KMS-11 (cell line): ENCODE data around the gene NLRP9.

Source experiments
- H2AFZ ChIP-seq: fragments of 200-600 bp; sonication (generic); 2 replicates; pipeline ENCODE4 v1.6.1; 2016; ENCODE audit warnings: antibody characterized with exemption, mixed run types, low read depth
- H3K27ac ChIP-seq: fragments of 200-600 bp; sonication (generic); 2 replicates; pipeline ENCODE4 v1.6.1; 2016; ENCODE audit warnings: mild to moderate bottlenecking, mixed run types
- H3K27me3 ChIP-seq: fragments of 200-600 bp; sonication (generic); 2 replicates; pipeline ENCODE4 v1.6.1; 2017; ENCODE audit warnings: mild to moderate bottlenecking, low read depth, mixed run types, moderate library complexity; ENCODE audit not compliant: insufficient read depth
- H3K36me3 ChIP-seq: fragments of 200-600 bp; sonication (generic); 2 replicates; pipeline ENCODE4 v1.6.1; 2017; ENCODE audit warnings: mild to moderate bottlenecking, mixed run types; ENCODE audit not compliant: insufficient read depth
- H3K4me1 ChIP-seq: fragments of 200-600 bp; sonication (generic); 2 replicates; pipeline ENCODE4 v1.6.1; 2016; ENCODE audit warnings: mild to moderate bottlenecking, low read depth, mixed run types; ENCODE audit not compliant: poor library complexity, severe bottlenecking
- H3K4me2 ChIP-seq: fragments of 200-600 bp; sonication (generic); 2 replicates; pipeline ENCODE4 v1.7.0; 2016; ENCODE audit warnings: mild to moderate bottlenecking, mixed run types
- H3K4me3 ChIP-seq: fragments of 200-600 bp; sonication (generic); IDR thresholded peaks from 2 replicates; pipeline ENCODE4 v1.6.1; 2017; ENCODE audit warnings: low read depth, low read length, mixed read lengths; ENCODE audit not compliant: insufficient read depth
- H3K79me2 ChIP-seq: fragments of 200-600 bp; sonication (generic); 2 replicates; pipeline ENCODE4 v1.6.1; 2016; ENCODE audit warnings: low read depth, mixed run types; ENCODE audit not compliant: insufficient read depth
- H3K9ac ChIP-seq: fragments of 200-600 bp; sonication (generic); 2 replicates; pipeline ENCODE4 v1.6.1; 2016; ENCODE audit warnings: mild to moderate bottlenecking, mixed run types
- H4K20me1 ChIP-seq: fragments of 200-600 bp; sonication (generic); 2 replicates; pipeline ENCODE4 v1.6.1; 2016; ENCODE audit warnings: mild to moderate bottlenecking, mixed run types; ENCODE audit not compliant: insufficient read depth
- TF ChIP-seq, protein P1 (sequence below): fragments of 200-600 bp; sonication (generic); conservative IDR thresholded peaks from 2 replicates; pipeline ENCODE4 v1.6.1; 2017; ENCODE audit warnings: low read depth, mild to moderate bottlenecking, antibody characterized with exemption, low read length, moderate library complexity, mixed read lengths

Gene NLRP9

DNA sequence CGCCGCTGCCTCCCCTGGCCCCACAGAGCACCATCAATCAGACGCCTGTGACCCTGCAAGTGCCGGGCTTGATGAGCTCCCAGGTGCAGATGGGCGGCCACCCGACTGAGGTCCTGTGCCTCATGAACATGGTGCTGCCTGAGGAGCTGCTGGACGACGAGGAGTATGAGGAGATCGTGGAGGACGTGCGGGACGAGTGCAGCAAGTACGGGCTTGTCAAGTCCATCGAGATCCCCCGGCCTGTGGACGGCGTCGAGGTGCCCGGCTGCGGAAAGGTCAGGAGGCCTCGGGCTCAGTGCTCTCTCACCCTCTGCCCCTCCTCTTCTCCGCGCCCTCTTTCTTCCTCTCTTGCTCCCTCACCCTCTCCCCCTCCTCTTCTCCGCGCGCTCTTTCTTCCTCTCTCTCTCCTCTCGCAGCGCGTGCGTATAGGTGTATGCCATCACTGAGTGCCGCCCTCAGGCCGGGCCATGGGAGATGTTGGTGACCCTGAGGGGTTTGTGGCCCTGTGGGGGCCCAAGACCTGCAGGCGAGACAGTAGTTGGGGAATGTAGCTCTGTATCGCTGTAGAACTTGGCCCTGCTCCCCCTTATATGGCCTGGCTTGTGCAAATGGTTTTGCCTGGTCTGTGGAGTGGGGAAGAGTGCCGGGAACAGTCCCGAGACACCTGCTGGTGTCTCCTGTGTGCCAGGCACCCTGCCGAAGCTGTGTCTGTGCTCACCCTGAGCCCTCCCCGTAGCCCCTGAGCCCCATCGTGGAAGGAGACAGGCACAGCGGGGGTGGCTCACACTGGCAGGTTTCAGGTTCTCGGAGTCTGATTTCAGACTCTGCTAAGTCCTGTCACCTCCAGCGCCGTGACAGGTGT, 68.6 kb downstream of the NLRP9 start:
- Histone ChIP-seq H3K27me3 (no peaks in the 10 kb centered on the region), H3K4me3 (no peak overlapping the region), H3K4me1 (peaks cover 3% of the 10 kb centered on the region), H3K27ac (no peak overlapping the region), H2AFZ (no peak overlapping the region), H3K9ac (no peak overlapping the region), H3K4me2 (no peak overlapping the region), H3K79me2 (peaks cover 79% of the 10 kb centered on the region), H3K36me3 (no peaks in the 10 kb centered on the region; the same call in 1 of the 2 replicates), H4K20me1 (no peaks in the 10 kb centered on the region)
- TF ChIP-seq, protein P1, sequence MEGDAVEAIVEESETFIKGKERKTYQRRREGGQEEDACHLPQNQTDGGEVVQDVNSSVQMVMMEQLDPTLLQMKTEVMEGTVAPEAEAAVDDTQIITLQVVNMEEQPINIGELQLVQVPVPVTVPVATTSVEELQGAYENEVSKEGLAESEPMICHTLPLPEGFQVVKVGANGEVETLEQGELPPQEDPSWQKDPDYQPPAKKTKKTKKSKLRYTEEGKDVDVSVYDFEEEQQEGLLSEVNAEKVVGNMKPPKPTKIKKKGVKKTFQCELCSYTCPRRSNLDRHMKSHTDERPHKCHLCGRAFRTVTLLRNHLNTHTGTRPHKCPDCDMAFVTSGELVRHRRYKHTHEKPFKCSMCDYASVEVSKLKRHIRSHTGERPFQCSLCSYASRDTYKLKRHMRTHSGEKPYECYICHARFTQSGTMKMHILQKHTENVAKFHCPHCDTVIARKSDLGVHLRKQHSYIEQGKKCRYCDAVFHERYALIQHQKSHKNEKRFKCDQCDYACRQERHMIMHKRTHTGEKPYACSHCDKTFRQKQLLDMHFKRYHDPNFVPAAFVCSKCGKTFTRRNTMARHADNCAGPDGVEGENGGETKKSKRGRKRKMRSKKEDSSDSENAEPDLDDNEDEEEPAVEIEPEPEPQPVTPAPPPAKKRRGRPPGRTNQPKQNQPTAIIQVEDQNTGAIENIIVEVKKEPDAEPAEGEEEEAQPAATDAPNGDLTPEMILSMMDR, result no peak

- Histone ChIP-seq H3K4me3 (no peak overlapping the region), H3K36me3 (no peaks in the 10 kb centered on the region; the same call in 1 of the 2 replicates), H3K9ac (no peak overlapping the region), H3K79me2 (peaks cover 88% of the 10 kb centered on the region), H3K4me2 (no peak overlapping the region), H4K20me1 (no peaks in the 10 kb centered on the region), H2AFZ (no peak overlapping the region), H3K27me3 (no peaks in the 10 kb centered on the region), H3K4me1 (peaks cover 2% of the 10 kb centered on the region), H3K27ac (no peak overlapping the region)
- TF ChIP-seq, protein P1, result no peak
Observed at GRCh38 chr19:55668603-55669348, 69.4 kb downstream of the NLRP9 start.

- Histone ChIP-seq H4K20me1 (peaks cover 7% of the 10 kb centered on the region; the same call in 1 of the 2 replicates), H3K27ac (no peak overlapping the region), H3K27me3 (no peaks in the 10 kb centered on the region), H3K36me3 (peaks cover 7% of the 10 kb centered on the region; the same call in 1 of the 2 replicates), H3K4me2 (no peak overlapping the region), H3K9ac (no peak overlapping the region), H3K79me2 (peaks cover 90% of the 10 kb centered on the region), H3K4me3 (no peak overlapping the region), H2AFZ (no peak overlapping the region), H3K4me1 (no peaks in the 10 kb centered on the region)
- TF ChIP-seq, protein P1, result no peak
Observed at GRCh38 chr19:55667958-55668357, 70.2 kb downstream of the NLRP9 start.

GRCh38 chr19:55667511-55667910, 70.7 kb downstream of the NLRP9 start:
- Histone ChIP-seq H3K4me2 (no peak overlapping the region), H3K9ac (no peak overlapping the region), H3K27me3 (no peaks in the 10 kb centered on the region), H2AFZ (no peak overlapping the region), H3K27ac (no peak overlapping the region), H3K79me2 (peaks cover 90% of the 10 kb centered on the region), H3K4me1 (no peaks in the 10 kb centered on the region), H4K20me1 (peaks cover 11% of the 10 kb centered on the region; the same call in 1 of the 2 replicates), H3K4me3 (no peak overlapping the region), H3K36me3 (peaks cover 12% of the 10 kb centered on the region; the same call in 1 of the 2 replicates)
- TF ChIP-seq, protein P1, result no peak
